IPS DF 19.7 (cell line): ENCODE data around the gene SLC9A9.

Source experiments
- DNase-seq: peaks from one replicate; pipeline ENCODE4 v3.0.0-alpha.2; 2013; ENCODE audit warnings: low read depth, low spot score

Gene SLC9A9

DNA sequence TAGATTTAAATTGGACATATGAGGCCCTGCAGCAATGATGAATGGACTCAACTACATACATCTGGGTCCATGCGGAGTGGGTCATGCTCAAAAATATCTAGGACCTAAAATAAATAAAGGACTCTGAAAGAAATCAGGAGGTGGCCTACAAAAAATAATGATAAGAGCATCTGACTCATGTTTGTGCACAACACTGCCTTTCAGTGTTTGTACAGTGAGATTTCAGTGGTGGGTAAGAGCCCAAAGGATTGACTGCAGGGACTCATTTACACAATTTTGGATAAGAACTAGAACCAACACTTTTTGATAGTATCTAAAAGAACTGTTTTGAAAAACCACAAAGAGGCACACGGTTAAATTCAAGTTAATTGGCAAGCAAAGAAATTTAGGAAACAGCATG, 285.5 kb downstream of the SLC9A9 start:
- DNase-seq, result no peak

DNA sequence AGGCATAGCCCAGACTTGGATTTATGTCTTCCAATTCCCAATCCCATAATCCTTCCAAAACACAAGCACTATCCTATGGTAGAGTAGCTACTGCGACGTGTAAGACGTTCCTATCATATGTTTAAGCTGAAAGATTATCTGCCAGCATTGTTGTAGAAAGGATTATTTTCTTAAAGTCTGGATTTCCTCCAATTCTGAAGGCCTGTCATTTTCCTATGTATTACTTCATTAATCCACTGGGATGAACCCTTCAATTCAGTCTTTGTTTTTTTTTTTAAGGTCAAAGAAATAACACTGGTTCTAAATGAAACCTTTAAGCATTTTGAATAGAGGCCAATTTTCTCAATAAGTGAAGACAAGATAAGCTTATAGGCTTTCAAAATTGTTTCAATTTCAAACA, 289.0 kb downstream of the SLC9A9 start:
- no peak for DNase-seq

GRCh38 chr3:143552851-143553250, 295.4 kb downstream of the SLC9A9 start:
- no peak for DNase-seq

- no peak for DNase-seq
Observed at GRCh38 chr3:143551761-143552160, 296.5 kb downstream of the SLC9A9 start.

DNA sequence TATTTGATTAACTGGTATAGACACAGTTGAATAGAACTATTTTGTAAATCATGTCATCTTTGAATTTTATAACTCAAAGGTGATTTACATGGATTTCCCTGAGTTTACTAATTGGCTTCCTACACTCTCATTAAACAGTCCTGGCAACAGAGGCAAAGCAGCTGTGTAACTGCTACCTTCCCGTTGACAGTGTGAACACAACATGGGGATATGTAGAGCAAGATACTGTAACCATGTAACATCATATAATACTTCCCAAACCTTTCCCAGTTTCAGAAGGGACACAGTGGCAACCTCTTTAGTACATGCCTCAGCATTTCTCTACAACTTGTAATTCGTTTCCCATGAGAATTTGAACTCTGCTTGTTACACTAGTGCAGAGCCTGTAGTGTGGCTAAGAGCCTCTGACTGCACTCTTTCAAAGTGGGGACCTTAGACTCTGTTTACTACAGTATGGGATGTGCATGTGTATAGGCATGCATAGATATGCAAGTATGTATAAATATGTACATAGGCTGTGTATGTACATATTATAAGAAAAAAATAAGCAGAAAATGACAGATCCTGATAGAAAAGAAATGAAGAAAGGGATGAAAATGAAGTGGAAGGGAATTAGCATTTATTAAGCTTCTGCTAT, 299.3 kb downstream of the SLC9A9 start:
- no peak for DNase-seq

DNA sequence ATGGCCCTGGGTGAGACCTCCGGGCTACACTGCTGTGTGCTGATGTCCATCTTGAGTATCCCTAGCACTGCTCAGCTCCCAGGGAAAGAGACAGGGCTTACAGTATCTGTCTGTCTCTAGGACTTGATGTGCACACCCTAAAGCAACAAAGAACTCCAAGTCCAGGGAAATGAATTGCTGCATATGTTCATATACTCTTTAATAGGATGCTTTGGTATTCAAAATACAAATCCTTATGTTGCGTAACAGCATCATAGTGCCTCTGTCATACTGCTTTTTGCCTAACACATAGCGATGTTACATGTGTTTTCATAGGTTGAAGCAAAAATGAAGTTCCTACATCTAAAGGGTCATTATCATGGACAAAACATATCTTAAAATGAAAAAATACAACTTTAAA, 299.9 kb downstream of the SLC9A9 start:
- DNase-seq, result no peak

- no peak for DNase-seq
Observed at GRCh38 chr3:143538577-143538981, 309.7 kb downstream of the SLC9A9 start.

DNA sequence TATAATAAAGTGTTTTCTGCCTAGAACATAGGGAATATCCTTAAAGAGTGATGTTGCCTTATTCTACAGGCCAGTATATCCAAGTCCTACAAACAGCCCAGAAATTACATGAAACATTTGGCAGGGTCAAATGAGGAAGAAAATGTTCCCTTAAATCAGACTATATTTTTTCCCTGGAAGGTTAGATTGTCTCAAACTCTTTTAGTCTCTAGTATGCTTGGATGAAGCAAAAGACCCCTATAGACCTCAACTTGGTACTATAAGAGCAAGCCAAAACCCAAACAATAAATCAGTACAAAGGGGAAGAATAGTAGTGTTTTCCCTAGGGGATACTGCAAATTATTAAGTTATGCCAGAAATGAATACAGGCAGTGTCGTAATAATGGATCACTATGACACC, 310.2 kb downstream of the SLC9A9 start:
- no peak for DNase-seq

DNA sequence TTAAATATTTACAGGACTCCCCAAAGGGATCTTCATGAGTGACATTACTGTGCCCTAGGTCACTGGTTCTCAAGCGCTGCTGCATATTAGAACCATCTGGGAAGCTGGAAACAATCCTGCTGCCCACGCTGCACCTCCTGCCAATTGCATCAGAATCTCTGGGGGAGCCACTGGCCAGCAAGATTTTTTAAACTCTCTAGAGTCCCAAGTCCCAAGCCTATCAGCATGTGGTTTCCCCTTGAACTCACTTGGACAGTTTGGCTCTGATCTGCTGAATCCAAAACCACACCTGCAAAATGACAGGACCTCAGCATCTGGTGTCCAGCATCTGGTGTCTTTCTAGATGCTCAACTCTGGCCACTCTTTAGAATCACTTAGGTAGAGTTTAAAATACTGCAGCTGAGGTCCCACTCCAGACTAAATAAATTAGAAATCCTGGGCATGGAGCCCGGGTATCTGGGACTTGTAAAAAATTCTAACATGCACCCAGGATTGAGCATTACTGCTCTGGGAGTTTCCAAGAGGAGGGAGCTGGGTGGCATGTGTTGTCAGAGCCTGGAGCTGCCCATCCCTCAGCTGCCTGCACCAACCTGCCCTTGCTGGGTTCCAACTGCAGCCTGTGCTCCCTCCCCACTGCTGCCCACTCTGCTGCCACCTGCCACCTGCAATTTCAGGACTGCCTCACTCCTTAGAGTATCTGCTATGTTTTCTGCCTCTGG, 311.3 kb downstream of the SLC9A9 start:
- no peak for DNase-seq

- no peak for DNase-seq
Observed at GRCh38 chr3:143535994-143536784, 312.1 kb downstream of the SLC9A9 start.

GRCh38 chr3:143533391-143533790, 314.9 kb downstream of the SLC9A9 start:
- DNase-seq, result no peak

GRCh38 chr3:143532091-143532490, 316.2 kb downstream of the SLC9A9 start:
- no peak for DNase-seq

DNA sequence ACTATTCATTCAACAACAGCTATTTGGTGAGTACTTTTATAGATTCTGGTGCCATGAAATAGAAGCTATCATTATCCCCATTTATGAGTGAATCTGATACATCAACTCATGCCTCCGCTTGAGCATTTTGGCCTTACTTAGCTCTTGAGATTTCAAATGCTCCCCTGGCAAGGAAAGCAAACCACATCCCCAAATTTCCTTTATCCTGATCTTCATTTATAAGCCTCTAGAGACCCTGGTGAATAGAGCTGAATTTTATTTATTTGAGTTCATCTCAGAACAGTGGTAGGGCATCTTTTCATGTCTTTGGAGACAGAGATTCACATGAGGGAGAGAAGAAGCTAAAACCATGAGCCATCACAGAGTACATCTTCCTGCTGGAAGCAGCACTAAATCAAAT, 317.2 kb downstream of the SLC9A9 start:
- DNase-seq, result no peak

GRCh38 chr3:143529798-143530197, 318.5 kb downstream of the SLC9A9 start:
- DNase-seq, result no peak

- DNase-seq, result no peak
Observed at GRCh38 chr3:143529018-143529478, 319.2 kb downstream of the SLC9A9 start.

GRCh38 chr3:143526011-143526545, 322.2 kb downstream of the SLC9A9 start:
- DNase-seq, result no peak

- DNase-seq, result no peak
Observed at GRCh38 chr3:143525408-143525807, 322.9 kb downstream of the SLC9A9 start.

GRCh38 chr3:143521803-143522202, 326.5 kb downstream of the SLC9A9 start:
- DNase-seq, result no peak

- DNase-seq, result peak; percentile 38
Observed at GRCh38 chr3:143517131-143517530, 331.1 kb downstream of the SLC9A9 start.

GRCh38 chr3:143514874-143515273, 333.4 kb downstream of the SLC9A9 start:
- DNase-seq, result no peak

GRCh38 chr3:143514109-143514508, 334.2 kb downstream of the SLC9A9 start:
- no peak for DNase-seq

- DNase-seq, result no peak
Observed at GRCh38 chr3:143511174-143511879, 336.9 kb downstream of the SLC9A9 start.
